ENCODE measurements around the gene PDE10A.
"Not testable (repeated sequence)": the region's sequence is repeated elsewhere in the genome, so short reads cannot be mapped to it uniquely, and the experiment has no call there.

The PDE10A gene

DNA sequence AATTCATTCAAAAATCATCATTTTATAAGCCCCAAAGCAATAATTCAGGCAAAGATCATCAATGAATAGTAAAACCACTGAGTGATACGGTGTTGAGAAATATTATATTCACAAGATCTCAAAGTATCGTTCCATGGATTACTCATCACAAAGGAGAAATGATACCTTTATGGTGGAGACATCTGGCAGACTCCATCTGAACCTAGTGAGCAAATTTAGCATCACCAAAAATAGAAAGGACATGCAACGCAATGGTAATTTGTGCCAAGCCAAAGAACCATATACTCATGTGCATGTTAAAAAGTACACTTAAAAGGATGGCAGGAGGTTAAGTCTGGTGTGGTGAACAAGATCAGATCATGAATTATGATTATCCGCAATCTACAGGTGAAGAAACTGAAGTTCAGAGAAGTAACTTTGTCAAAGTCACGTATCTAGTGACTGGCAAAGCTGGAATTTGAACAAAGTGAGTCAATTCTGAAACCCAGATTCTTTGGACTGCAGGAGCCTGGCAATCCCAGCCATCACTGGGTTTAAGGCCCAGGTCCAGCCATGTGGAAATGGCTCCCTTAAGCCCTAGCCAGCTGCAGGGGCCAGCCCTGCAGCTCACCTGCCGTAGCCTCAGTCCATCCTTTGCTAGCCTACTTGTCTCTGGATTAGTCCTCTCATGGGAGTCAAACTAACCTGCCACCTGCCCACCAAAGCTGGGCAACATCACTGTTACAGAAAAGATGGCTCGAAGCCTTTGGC lies 68.3 kb downstream of the PDE10A start:
- H3K36me3 ChIP-seq (ENCODE audit: control insufficient read depth in 1 of 2, insufficient read depth in 2 of 2, low read depth in 1 of 2, low read length in 2 of 2) = no peaks in the 10 kb centered on the region
- DNase-seq = no peak
- no peak overlapping the region for H3K27ac ChIP-seq (ENCODE audit: low read length, poor library complexity, severe bottlenecking)
- H2BK120ac ChIP-seq (ENCODE audit: low read depth, low read length) = no peak overlapping the region
- H3K9ac ChIP-seq (ENCODE audit: low read length) = no peak overlapping the region
- H3K18ac ChIP-seq (ENCODE audit: low read depth in 1 of 2, low read length in 2 of 2) = no peak overlapping the region
- no peak overlapping the region for H2BK15ac ChIP-seq (ENCODE audit: low read depth, poor library complexity, severe bottlenecking)
- no peak overlapping the region for H2AFZ ChIP-seq (ENCODE audit: low read depth, low read length)
- H3K4ac ChIP-seq (ENCODE audit: low read depth in 1 of 2, low read length in 2 of 2) = no peak overlapping the region
- peaks cover 36% of the 10 kb centered on the region for H3K79me1 ChIP-seq (replicated peaks; ENCODE audit: low read length, poor library complexity, severe bottlenecking)
- no peak overlapping the region for H4K91ac ChIP-seq (ENCODE audit: low read length)
- H2AK5ac ChIP-seq (ENCODE audit: low read length, severe bottlenecking) = no peak overlapping the region
- H3K14ac ChIP-seq (ENCODE audit: low read length in 2 of 2) = no peak overlapping the region
- H3K23ac ChIP-seq (ENCODE audit: low read length in 2 of 2) = no peak overlapping the region
- H4K8ac ChIP-seq (ENCODE audit: low read length) = no peak overlapping the region
- 69% methylated on average over 6 of the region's 7 CpGs for WGBS
- H3K9me3 ChIP-seq (ENCODE audit: control insufficient read depth, low read length) = no peaks in the 10 kb centered on the region
- no peak overlapping the region for H3K4me3 ChIP-seq (ENCODE audit: insufficient read depth in 1 of 2, low read depth in 1 of 2, low read length in 2 of 2)
- H2BK12ac ChIP-seq (ENCODE audit: low read length in 2 of 2) = no peak overlapping the region
- no peaks in the 10 kb centered on the region for H3K27me3 ChIP-seq (ENCODE audit: control insufficient read depth in 1 of 2, insufficient read depth in 1 of 2, low read length in 2 of 2)
- no peak overlapping the region for H3K4me2 ChIP-seq (ENCODE audit: low read length, poor library complexity, severe bottlenecking)
- H3K4me1 ChIP-seq (ENCODE audit: control insufficient read depth, insufficient read depth, low read depth, low read length) = peaks cover 1% of the 10 kb centered on the region
- no peak overlapping the region for H2BK5ac ChIP-seq (ENCODE audit: low read depth, low read length, poor library complexity, severe bottlenecking)

DNA sequence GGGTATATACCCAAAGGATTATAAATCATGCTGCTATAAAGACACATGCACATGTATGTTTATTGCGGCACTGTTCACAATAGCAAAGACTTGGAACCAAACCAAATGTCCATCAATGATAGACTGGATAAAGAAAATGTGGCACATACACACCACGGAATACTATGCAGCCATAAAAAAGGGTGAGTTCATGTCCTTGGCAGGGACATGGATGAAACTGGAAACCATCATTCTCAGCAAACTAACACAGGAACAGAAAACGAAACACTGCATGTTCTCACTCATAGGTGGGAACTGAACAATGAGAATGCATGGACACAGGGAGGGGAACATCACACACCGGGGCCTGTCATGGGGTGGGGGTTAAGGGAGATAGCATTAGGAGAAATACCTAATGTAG lies 70.1 kb downstream of the PDE10A start:
- H3K14ac ChIP-seq (ENCODE audit: low read length in 2 of 2); H2AK5ac ChIP-seq (ENCODE audit: low read length, severe bottlenecking); H4K8ac ChIP-seq (ENCODE audit: low read length); H3K27me3 ChIP-seq (ENCODE audit: control insufficient read depth in 1 of 2, insufficient read depth in 1 of 2, low read length in 2 of 2); H2BK15ac ChIP-seq (ENCODE audit: low read depth, poor library complexity, severe bottlenecking); H3K4me2 ChIP-seq (ENCODE audit: low read length, poor library complexity, severe bottlenecking); H3K9ac ChIP-seq (ENCODE audit: low read length); H3K18ac ChIP-seq (ENCODE audit: low read depth in 1 of 2, low read length in 2 of 2); H2BK5ac ChIP-seq (ENCODE audit: low read depth, low read length, poor library complexity, severe bottlenecking); H2BK12ac ChIP-seq (ENCODE audit: low read length in 2 of 2); H3K9me3 ChIP-seq (ENCODE audit: control insufficient read depth, low read length); H3K4me3 ChIP-seq (ENCODE audit: insufficient read depth in 1 of 2, low read depth in 1 of 2, low read length in 2 of 2); DNase-seq; H3K23ac ChIP-seq (ENCODE audit: low read length in 2 of 2); H4K91ac ChIP-seq (ENCODE audit: low read length); H3K27ac ChIP-seq (ENCODE audit: low read length, poor library complexity, severe bottlenecking); H3K36me3 ChIP-seq (ENCODE audit: control insufficient read depth in 1 of 2, insufficient read depth in 2 of 2, low read depth in 1 of 2, low read length in 2 of 2); H3K4ac ChIP-seq (ENCODE audit: low read depth in 1 of 2, low read length in 2 of 2); H3K4me1 ChIP-seq (ENCODE audit: control insufficient read depth, insufficient read depth, low read depth, low read length); H2AFZ ChIP-seq (ENCODE audit: low read depth, low read length); H2BK120ac ChIP-seq (ENCODE audit: low read depth, low read length): not testable (repeated sequence)
- WGBS = 100% methylated on average over 4 of the region's 4 CpGs
- peaks cover 29% of the 10 kb centered on the region for H3K79me1 ChIP-seq (replicated peaks; ENCODE audit: low read length, poor library complexity, severe bottlenecking)

DNA sequence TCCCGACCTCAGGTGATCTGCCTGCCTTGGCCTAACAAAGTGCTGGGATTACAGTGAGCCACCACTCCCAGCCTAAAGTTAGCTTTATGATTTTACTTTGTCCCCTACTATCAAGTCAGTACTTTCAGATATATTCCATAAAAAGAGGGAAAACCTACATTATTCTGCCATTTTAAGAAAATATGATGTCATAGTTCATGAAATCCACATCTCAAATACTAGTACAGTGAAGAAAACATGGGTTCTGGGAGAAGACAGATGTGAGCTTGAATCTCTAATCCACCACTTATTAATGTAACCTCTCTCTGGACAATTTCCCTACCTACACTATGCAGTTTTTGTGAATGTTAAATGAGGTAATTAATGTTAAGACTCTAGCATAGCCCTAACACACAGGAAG lies 74.5 kb downstream of the PDE10A start:
- Histone ChIP-seq H3K79me1 (replicated peaks; ENCODE audit: low read length, poor library complexity, severe bottlenecking) (peaks cover 24% of the 10 kb centered on the region), H2BK5ac (ENCODE audit: low read depth, low read length, poor library complexity, severe bottlenecking) (no peak overlapping the region), H3K36me3 (ENCODE audit: control insufficient read depth in 1 of 2, insufficient read depth in 2 of 2, low read depth in 1 of 2, low read length in 2 of 2) (no peaks in the 10 kb centered on the region), H2AK5ac (ENCODE audit: low read length, severe bottlenecking) (no peak overlapping the region), H3K9ac (ENCODE audit: low read length) (no peak overlapping the region), H2AFZ (ENCODE audit: low read depth, low read length) (no peak overlapping the region), H2BK15ac (ENCODE audit: low read depth, poor library complexity, severe bottlenecking) (no peak overlapping the region), H3K18ac (ENCODE audit: low read depth in 1 of 2, low read length in 2 of 2) (no peak overlapping the region), H3K4me1 (ENCODE audit: control insufficient read depth, insufficient read depth, low read depth, low read length) (no peaks in the 10 kb centered on the region), H3K4ac (ENCODE audit: low read depth in 1 of 2, low read length in 2 of 2) (no peak overlapping the region), H4K91ac (ENCODE audit: low read length) (no peak overlapping the region), H2BK12ac (ENCODE audit: low read length in 2 of 2) (no peak overlapping the region), H2BK120ac (ENCODE audit: low read depth, low read length) (no peak overlapping the region), H3K14ac (ENCODE audit: low read length in 2 of 2) (no peak overlapping the region), H3K27ac (ENCODE audit: low read length, poor library complexity, severe bottlenecking) (no peak overlapping the region), H3K4me2 (ENCODE audit: low read length, poor library complexity, severe bottlenecking) (no peak overlapping the region), H3K27me3 (ENCODE audit: control insufficient read depth in 1 of 2, insufficient read depth in 1 of 2, low read length in 2 of 2) (no peaks in the 10 kb centered on the region), H3K4me3 (ENCODE audit: insufficient read depth in 1 of 2, low read depth in 1 of 2, low read length in 2 of 2) (no peak overlapping the region), H4K8ac (ENCODE audit: low read length) (no peak overlapping the region), H3K23ac (ENCODE audit: low read length in 2 of 2) (no peak overlapping the region), H3K9me3 (ENCODE audit: control insufficient read depth, low read length) (no peaks in the 10 kb centered on the region)
- DNase-seq = no peak
- 100% methylated on average over 1 of the region's 1 CpG for WGBS

DNA sequence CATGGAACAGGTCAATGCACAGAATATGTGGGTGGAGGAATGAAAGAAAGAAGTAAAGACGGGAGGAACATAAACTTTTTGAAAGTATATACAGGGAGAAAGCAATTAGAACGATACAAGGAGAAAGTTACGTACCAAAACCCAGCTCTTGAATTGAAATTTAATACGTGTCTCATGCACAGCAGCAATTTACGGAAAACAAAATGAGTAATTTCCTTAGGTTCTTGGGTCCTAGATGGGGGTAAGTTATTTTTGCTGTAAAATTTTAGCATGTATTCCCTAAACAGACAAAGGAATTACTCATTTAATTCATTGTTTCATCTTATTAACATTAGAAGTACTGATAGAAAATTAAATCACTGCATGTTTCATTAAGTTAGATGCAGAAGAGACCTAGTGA lies 75.8 kb downstream of the PDE10A start:
- H2AK5ac ChIP-seq (ENCODE audit: low read length, severe bottlenecking) = no peak overlapping the region
- H3K27ac ChIP-seq (ENCODE audit: low read length, poor library complexity, severe bottlenecking) = no peak overlapping the region
- 92% methylated on average over 5 of the region's 5 CpGs for WGBS
- no peak overlapping the region for H2BK15ac ChIP-seq (ENCODE audit: low read depth, poor library complexity, severe bottlenecking)
- no peaks in the 10 kb centered on the region for H3K9me3 ChIP-seq (ENCODE audit: control insufficient read depth, low read length)
- no peak overlapping the region for H4K8ac ChIP-seq (ENCODE audit: low read length)
- no peak overlapping the region for H3K18ac ChIP-seq (ENCODE audit: low read depth in 1 of 2, low read length in 2 of 2)
- H3K4me1 ChIP-seq (ENCODE audit: control insufficient read depth, insufficient read depth, low read depth, low read length) = no peaks in the 10 kb centered on the region
- H2BK5ac ChIP-seq (ENCODE audit: low read depth, low read length, poor library complexity, severe bottlenecking) = no peak overlapping the region
- no peak overlapping the region for H3K14ac ChIP-seq (ENCODE audit: low read length in 2 of 2)
- no peak overlapping the region for H3K23ac ChIP-seq (ENCODE audit: low read length in 2 of 2)
- H3K4ac ChIP-seq (ENCODE audit: low read depth in 1 of 2, low read length in 2 of 2) = no peak overlapping the region
- no peak for DNase-seq
- H3K27me3 ChIP-seq (ENCODE audit: control insufficient read depth in 1 of 2, insufficient read depth in 1 of 2, low read length in 2 of 2) = no peaks in the 10 kb centered on the region
- H3K4me3 ChIP-seq (ENCODE audit: insufficient read depth in 1 of 2, low read depth in 1 of 2, low read length in 2 of 2) = no peak overlapping the region
- H2AFZ ChIP-seq (ENCODE audit: low read depth, low read length) = no peak overlapping the region
- H3K36me3 ChIP-seq (ENCODE audit: control insufficient read depth in 1 of 2, insufficient read depth in 2 of 2, low read depth in 1 of 2, low read length in 2 of 2) = no peaks in the 10 kb centered on the region
- no peak overlapping the region for H3K9ac ChIP-seq (ENCODE audit: low read length)
- H2BK12ac ChIP-seq (ENCODE audit: low read length in 2 of 2) = no peak overlapping the region
- H3K4me2 ChIP-seq (ENCODE audit: low read length, poor library complexity, severe bottlenecking) = no peak overlapping the region
- H3K79me1 ChIP-seq (replicated peaks; ENCODE audit: low read length, poor library complexity, severe bottlenecking) = peaks cover 24% of the 10 kb centered on the region
- no peak overlapping the region for H2BK120ac ChIP-seq (ENCODE audit: low read depth, low read length)
- no peak overlapping the region for H4K91ac ChIP-seq (ENCODE audit: low read length)
